IPS DF 4.7 (cell line): ENCODE results near the gene ACVR1B.

Experiments
- DNase-seq: peaks from one replicate; pipeline ENCODE4 v3.0.0-alpha.2; 2013; ENCODE audit warnings: low spot score; ENCODE audit errors: extremely low read depth

Gene ACVR1B

DNA sequence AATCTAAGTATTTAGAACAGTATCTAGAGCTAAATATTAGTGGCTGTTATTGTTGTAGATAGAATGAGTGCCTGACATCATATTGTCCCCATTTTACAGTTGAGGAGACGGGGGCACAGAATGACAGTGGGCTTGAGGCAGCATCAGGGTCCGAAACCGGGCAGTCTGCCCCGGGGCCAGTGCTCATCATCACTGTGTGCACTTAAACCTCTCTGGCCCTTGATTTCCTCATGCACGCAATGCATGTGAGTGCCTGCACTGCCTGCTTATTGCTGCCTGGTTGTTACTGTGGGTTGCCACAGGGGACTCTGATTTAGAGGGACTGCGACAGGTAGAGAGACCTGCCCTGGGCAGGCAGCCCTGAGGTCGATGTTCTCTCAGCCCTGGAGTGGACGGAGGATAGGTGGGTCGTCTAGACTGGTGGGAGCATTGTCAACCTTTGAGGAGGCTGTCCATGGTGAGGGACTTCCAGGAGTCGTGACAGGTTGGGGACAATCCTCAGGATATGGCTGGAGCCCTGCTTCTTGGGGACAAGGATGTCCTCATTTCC is 34.4 kb upstream of the ACVR1B start:
- no peak for DNase-seq

GRCh38 chr12:51917746-51918453 is 33.6 kb upstream of the ACVR1B start:
- no peak for DNase-seq

DNA sequence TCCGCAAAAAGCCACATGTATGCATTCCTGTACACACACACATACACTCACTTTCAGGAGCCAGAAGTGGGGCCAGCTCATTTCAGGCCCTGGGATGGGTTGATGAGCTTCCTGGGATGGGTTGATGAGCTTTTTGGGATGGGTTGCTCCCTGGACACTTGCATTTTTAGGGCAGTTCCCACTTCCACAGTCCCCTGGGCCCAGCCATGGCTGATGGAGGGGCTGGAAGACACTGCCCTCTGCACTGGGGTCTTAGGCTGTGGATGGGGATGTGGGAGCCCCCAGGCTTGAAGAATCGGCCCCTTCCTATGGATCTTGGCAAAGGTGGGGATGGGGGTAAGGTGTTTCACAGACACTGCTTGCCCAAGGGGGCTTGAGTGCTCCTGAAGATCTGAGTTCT is 31.5 kb upstream of the ACVR1B start:
- DNase-seq: no peak

DNA sequence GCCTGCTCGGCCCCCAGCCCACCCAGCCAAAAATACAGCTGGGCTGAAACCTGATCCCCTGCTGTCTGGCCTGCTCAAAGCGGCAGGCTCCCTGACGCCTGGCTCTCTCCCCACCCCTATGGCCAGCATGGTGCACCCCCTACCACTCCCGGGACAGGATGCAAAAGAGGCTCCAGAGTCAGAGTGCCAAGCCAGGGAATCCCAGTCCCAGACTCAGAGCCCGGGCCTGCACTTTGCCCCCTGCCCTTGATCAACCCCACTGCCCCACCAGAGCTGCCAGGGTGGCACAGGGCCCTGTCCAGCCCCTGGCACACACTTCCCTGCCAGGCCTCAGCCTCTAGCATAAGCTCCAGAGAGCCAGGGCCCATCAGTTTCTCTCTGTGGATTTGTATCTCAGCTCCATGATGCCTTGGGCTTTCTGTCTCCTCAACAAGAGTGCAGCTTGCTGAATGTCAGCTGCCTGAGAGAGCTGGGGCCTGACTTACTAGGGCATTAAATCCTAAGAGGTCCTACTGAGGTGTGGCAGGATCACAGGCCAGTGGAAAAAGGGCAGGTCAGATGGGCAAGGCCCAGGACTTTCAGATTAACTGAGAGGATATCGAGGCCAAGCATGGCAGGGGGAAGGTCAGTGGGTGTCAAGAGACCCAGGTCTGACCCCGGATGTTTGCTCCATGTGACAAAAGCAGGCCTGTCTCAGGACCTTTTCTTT is 30.3 kb upstream of the ACVR1B start:
- no peak for DNase-seq

GRCh38 chr12:51922146-51922545 is 29.4 kb upstream of the ACVR1B start:
- no peak for DNase-seq

DNA sequence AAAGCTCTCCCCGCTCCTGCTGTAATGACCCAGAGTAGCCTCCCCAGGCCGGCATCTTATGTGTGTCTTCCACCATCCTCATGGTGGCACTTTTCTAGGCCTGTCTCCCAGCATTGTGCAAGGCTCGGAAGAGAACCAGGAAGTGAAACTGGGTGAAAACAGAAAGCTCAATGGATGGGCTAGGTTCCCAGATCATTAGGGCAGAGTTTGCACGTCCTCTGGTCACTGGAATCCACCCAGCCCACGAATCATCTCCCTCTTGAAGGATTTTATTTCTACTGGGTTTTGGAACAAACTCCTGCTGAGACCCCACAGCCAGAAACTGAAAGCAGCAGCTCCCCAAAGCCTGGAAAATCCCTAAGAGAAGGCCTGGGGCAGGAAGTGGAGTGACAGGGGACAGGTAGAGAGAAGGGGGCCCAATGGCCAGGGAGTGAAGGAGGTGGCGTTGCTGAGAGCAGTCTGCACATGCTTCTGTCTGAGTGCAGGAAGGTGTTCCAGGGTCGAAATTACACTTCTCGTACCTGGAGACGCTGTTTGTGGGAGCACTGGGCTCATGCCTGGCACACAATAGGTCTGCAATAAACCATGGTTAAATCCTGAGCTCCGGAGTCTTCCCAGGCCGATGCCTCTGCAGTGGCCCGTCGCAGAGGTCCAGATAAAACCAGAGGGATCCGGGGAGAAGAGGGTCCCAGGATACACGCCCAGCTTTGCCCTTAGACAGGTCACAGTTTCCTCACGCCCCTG is 28.6 kb upstream of the ACVR1B start:
- no peak for DNase-seq

- no peak for DNase-seq
Measured at GRCh38 chr12:51923506-51924365, 27.8 kb upstream of the ACVR1B start.

DNA sequence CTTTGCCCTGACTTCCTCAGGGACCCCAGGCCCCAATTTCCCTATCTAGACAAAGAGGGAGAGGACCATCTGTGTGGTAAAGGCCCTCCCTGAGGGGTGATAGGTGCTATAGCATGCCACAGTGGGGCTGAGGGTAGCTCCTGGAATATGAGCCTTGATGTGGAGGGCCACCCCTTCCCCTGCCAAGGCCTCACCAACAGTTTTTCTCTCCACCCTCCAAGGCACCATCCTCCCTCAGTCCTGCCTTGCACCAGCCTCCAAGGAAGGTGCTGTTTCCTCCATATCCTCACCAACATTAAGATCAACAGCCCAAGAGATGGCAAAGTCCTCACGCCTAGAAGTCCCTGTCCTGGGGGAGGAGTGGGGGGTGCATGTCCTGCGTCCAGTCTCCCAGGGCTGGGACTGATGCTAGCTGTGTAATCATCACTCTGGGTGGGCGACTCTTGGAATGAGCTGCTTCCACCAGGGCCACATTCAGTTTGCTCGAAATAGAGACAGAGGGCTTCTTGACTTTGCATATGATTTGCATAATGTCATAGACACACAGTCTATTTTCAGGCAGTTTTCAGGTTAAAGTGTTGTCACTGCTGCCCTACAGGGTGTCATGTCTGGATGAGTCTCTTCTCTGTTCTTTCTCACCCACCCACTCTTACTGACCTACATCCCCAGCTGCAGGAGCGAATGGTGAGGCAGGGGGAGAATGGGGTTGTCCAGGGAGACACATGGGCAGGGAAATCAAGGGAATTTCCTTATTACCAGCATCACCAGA is 26.8 kb upstream of the ACVR1B start:
- DNase-seq: no peak

GRCh38 chr12:51925346-51926063 is 26.0 kb upstream of the ACVR1B start:
- no peak for DNase-seq

DNA sequence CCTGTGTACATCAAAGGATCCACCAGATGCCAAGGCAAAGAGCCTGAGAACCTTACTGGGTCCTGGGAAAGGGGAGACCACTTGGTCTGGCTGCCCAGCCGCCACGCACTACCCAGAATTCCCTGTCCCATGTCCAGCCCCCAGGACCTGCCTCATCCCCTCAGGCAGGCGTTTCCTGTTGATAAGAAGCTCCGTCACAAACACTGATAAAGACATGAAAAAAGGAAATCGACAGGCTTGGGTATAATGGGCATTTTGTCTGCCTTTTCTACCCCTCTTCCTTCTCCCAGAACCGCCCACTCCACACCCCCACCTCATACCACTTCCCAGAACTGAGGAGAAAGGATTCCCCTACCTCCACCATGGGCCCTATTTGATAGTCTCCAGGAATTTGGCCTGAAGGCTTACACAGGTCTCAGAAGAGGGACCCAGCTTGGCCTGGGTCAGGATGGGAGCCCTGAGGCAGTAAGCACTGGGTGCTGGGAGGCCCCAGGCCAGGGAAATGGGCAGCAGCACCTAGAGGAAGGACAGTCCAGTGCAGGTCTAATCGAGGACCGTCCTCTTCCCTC is 25.4 kb upstream of the ACVR1B start:
- DNase-seq: no peak

- DNase-seq: no peak
Measured at GRCh38 chr12:51926718-51927117, 24.8 kb upstream of the ACVR1B start.

- DNase-seq: no peak
Measured at GRCh38 chr12:51932218-51933076, 19.1 kb upstream of the ACVR1B start.

DNA sequence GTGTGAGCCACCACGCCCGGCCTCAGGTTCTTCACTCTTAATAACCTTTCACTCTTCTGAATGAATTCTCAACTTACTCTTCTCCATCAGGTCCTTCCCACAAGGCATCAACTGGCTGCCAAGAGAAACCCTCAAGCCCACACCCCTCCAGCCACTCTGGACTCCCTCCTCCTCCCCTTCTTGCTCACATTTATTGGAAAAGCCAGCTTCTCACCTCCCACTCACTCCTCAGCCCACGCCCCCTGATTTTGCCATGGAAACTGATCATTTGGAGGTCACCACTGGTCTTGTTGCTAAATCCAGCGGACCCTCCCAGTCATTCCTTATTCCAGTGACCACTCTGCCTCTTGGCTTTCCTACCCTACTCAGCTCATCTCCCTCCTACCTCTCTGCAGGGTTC is 17.4 kb upstream of the ACVR1B start:
- DNase-seq: no peak

GRCh38 chr12:51937926-51938325 is 13.6 kb upstream of the ACVR1B start:
- DNase-seq: no peak

- no peak for DNase-seq
Measured at GRCh38 chr12:51938726-51939125, 12.8 kb upstream of the ACVR1B start.

- no peak for DNase-seq
Measured at GRCh38 chr12:51941011-51941581, 10.4 kb upstream of the ACVR1B start.

GRCh38 chr12:51941604-51942003 is 9.9 kb upstream of the ACVR1B start:
- no peak for DNase-seq

DNA sequence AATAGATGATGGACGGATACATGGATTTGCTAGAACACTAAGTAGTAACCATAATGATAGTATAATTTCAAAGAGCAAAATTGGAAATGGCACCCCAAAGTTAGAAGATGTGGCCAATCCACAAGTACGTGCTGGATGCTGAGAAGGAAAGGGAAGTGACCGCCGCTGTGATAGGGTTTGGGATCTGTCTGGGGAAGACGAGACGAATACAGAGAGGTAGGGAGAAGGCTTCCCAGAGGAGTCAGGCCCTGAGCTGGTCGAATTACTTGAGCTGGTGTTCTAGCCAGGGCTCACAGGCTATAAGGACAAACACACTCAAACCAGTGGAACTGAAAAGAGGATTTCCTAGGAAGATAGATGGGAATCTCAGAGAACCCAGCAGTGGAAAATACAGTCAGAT is 9.4 kb upstream of the ACVR1B start:
- DNase-seq: no peak
